OCI-LY7 (cell line): ENCODE data around the gene B4GALNT4. TPM values are rescaled to one million over a fixed set of nuclear protein-coding genes. Genes with fewer than 3 reads are reported as not detected.
"Not testable (repeated sequence)": the region's sequence is repeated elsewhere in the genome, so short reads cannot be mapped to it uniquely, and the experiment has no call there.

Experiments
- Bru-seq: library from RNA; stranded (reverse); fragments of 400-500 nt; gene quantifications from one replicate; lab custom pipeline; 2021; lab: Mats Ljungman, UMichigan
- BruChase-seq, 2 experiments: library from RNA; stranded (reverse); fragments of 400-500 nt; gene quantifications; one replicate each; lab custom pipeline; 2021; lab: Mats Ljungman, UMichigan
- BruUV-seq: library from RNA; stranded (reverse); fragments of 400-500 nt; replicated peaks from 2 replicates; lab custom pipeline; 2021; lab: Mats Ljungman, UMichigan
- CTCF ChIA-PET: fragments of 300-600 bp; sonication (Branson Sonifier 250); formaldehyde crosslinking; loops from one replicate; lab custom pipeline; 2022; ENCODE audit warnings: antibody characterized with exemption; ENCODE audit not compliant: unreplicated experiment; lab: Charles Lee
- POLR2A ChIA-PET: fragments of 300-600 bp; sonication (Branson Sonifier 250); formaldehyde crosslinking; loops from one replicate; lab custom pipeline; 2022; ENCODE audit warnings: antibody characterized with exemption; lab: Charles Lee
- DNase-seq: peaks from one replicate; pipeline ENCODE4 v3.0.0-alpha.2; 2015; ENCODE audit warnings: low spot score
- H2AFZ ChIP-seq: fragments of 200-600 bp; sonication (generic), shearing (Covaris generic); 2 replicates; pipeline ENCODE4 v1.6.1; 2014; ENCODE audit warnings: mild to moderate bottlenecking, antibody characterized with exemption, low read length, moderate library complexity
- H3K27ac ChIP-seq: fragments of 200-600 bp; sonication (generic); 2 replicates; pipeline ENCODE4 v1.5.1; 2014; ENCODE audit warnings: mixed run types, low read depth, mild to moderate bottlenecking, moderate library complexity, low read length, inconsistent platforms; ENCODE audit not compliant: poor library complexity, severe bottlenecking
- H3K36me3 ChIP-seq: fragments of 200-600 bp; sonication (generic); 2 replicates; pipeline ENCODE4 v1.6.1; 2014; ENCODE audit warnings: mild to moderate bottlenecking, antibody characterized with exemption, low read length, moderate library complexity, mixed read lengths; ENCODE audit not compliant: insufficient read depth
- H3K4me1 ChIP-seq: fragments of 200-600 bp; sonication (generic); 2 replicates; pipeline ENCODE4 v1.5.1; 2014; ENCODE audit warnings: mild to moderate bottlenecking, low read length; ENCODE audit not compliant: insufficient read depth, poor library complexity, severe bottlenecking
- H3K4me2 ChIP-seq: fragments of 200-600 bp; sonication (generic); 2 replicates; pipeline ENCODE4 v1.6.1; 2014; ENCODE audit warnings: mild to moderate bottlenecking, low read length
- H3K4me3 ChIP-seq: fragments of 200-600 bp; sonication (generic); 2 replicates; pipeline ENCODE4 v1.5.1; 2014; ENCODE audit warnings: mild to moderate bottlenecking, low read depth, low read length; ENCODE audit not compliant: poor library complexity, severe bottlenecking
- H3K79me2 ChIP-seq: fragments of 200-600 bp; sonication (generic); 2 replicates; pipeline ENCODE4 v1.6.1; 2016; ENCODE audit warnings: low read depth, mild to moderate bottlenecking, low read length, moderate library complexity, mixed read lengths; ENCODE audit not compliant: insufficient read depth
- H3K9me2 ChIP-seq: fragments of 200-600 bp; sonication (generic); 2 replicates; pipeline ENCODE4 v1.6.1; 2016; ENCODE audit warnings: mild to moderate bottlenecking, low read length, mixed read lengths; ENCODE audit not compliant: insufficient read depth
- H3K9me3 ChIP-seq: fragments of 200-600 bp; sonication (generic); 2 replicates; pipeline ENCODE4 v1.6.1; 2014; ENCODE audit warnings: mild to moderate bottlenecking, mixed run types, low read length, mixed read lengths
- H4K20me1 ChIP-seq: fragments of 200-600 bp; sonication (generic); 2 replicates; pipeline ENCODE4 v1.6.1; 2014; ENCODE audit warnings: mild to moderate bottlenecking, antibody characterized with exemption, low read length, moderate library complexity, mixed read lengths; ENCODE audit not compliant: insufficient read depth
- CTCF ChIP-seq: fragments of 200-600 bp; sonication (generic); conservative IDR thresholded peaks from 2 replicates; pipeline ENCODE4 v1.5.1; 2014; ENCODE audit warnings: mild to moderate bottlenecking, antibody characterized with exemption, low read length, moderate library complexity, mixed read lengths
- EZH2phosphoT487 ChIP-seq: fragments of 200-600 bp; sonication (generic); IDR thresholded peaks from 2 replicates; pipeline ENCODE4 v1.6.1; 2018; ENCODE audit warnings: low read depth, borderline replicate concordance, mild to moderate bottlenecking, mixed run types, antibody characterized with exemption, low read length, moderate library complexity, mixed read lengths
- intact Hi-C: fragments of 100-400 bp; cut with micrococcal nuclease; formaldehyde crosslinking; loops from one replicate; pipeline ENCODE4 v1.10.0; 2022; ENCODE audit not compliant: unreplicated experiment
- long read RNA-seq: library from polyadenylated mRNA; stranded (forward); transcript quantifications from one replicate; pipeline ENCODE4 v2.0.0, GENCODE V29; 2022
- total RNA-seq, 2 experiments: library from RNA; depleted of rRNA in 1 of 2; stranded (reverse); fragments of >200 nt in 1 of 2; shearing (Covaris generic) in 1 of 2; gene quantifications; 2 replicates each; pipeline ENCODE4 v1.2.3, GENCODE V29; 2014 to 2022

Gene B4GALNT4
- total RNA-seq (2014; rRNA removed; shearing (Covaris generic)) (not detected in 2 replicates), total RNA-seq (2022) (not detected in 2 replicates), Bru-seq, nascent RNA (not detected), BruChase-seq, experiment 1, labeled RNA remaining after a 6-hour chase (percentile 12 among the genes with signal in this experiment), BruChase-seq, experiment 2, labeled RNA remaining after a 2-hour chase (not detected)
- long read RNA-seq = 0 reads

- CTCF ChIA-PET = no interaction called here
- H3K4me2 ChIP-seq = no peak within 1 kb of the TSS
These were observed at the start of gene B4GALNT4 for GRCh38 chr11:369336-370018. Gene B4GALNT4, plus strand, starts transcription at chr11:369499. Its CDS starts 305 bp downstream, at chr11:369804.

GRCh38 chr11:319888-320273 is 49.4 kb upstream of the B4GALNT4 start:
- CTCF ChIA-PET, H3K4me3 ChIP-seq, H3K36me3 ChIP-seq, intact Hi-C loops, H3K4me1 ChIP-seq, H2AFZ ChIP-seq, H3K9me3 ChIP-seq, H3K79me2 ChIP-seq, POLR2A ChIA-PET, BruUV-seq, DNase-seq, H3K9me2 ChIP-seq, H3K4me2 ChIP-seq, H4K20me1 ChIP-seq, H3K27ac ChIP-seq: not testable (repeated sequence)

More at GRCh38 chr11:369336-370018, at the start of gene B4GALNT4:
- intact Hi-C loops = no loop called here
- Histone ChIP-seq H3K4me3 (no peak within 1 kb of the TSS), H2AFZ (no peak within 1 kb of the TSS), H3K79me2 (no peaks in the 10 kb centered on the region), H3K9me2 (no peaks in the 10 kb centered on the region), H3K27ac (no peak within 1 kb of the TSS), H4K20me1 (no peaks in the 10 kb centered on the region), H3K36me3 (no peaks in the 10 kb centered on the region), H3K9me3 (no peaks in the 10 kb centered on the region), H3K4me1 (no peaks in the 10 kb centered on the region)
- no peak for TF ChIP-seq EZH2phosphoT487
- no peak for TF ChIP-seq CTCF
- no TSS peak for BruUV-seq
- DNase-seq = no peak
- POLR2A ChIA-PET = no interaction called here

GRCh38 chr11:324156-324555 is 45.1 kb upstream of the B4GALNT4 start:
- no TSS peak for BruUV-seq
- no peak overlapping the region for H2AFZ ChIP-seq
- POLR2A ChIA-PET = interaction anchor here (0.9 to 1.6 kb wide), 2 partner anchors 12 to 16 kb away, joined by 3 to 5 read pairs; no protein-coding TSS in a partner anchor
- H3K9me2 ChIP-seq = no peaks in the 10 kb centered on the region
- no peak overlapping the region for H3K4me3 ChIP-seq
- H3K36me3 ChIP-seq = no peaks in the 10 kb centered on the region
- CTCF ChIA-PET = no interaction called here
- H3K9me3 ChIP-seq = no peaks in the 10 kb centered on the region
- no peak for TF ChIP-seq CTCF
- no peak for TF ChIP-seq EZH2phosphoT487
- no peak overlapping the region for H3K27ac ChIP-seq
- DNase-seq = no peak
- H3K79me2 ChIP-seq = no peaks in the 10 kb centered on the region
- no peak overlapping the region for H3K4me2 ChIP-seq
- peaks cover 32% of the 10 kb centered on the region for H3K4me1 ChIP-seq
- H4K20me1 ChIP-seq = no peaks in the 10 kb centered on the region
- intact Hi-C loops = no loop called here

GRCh38 chr11:324593-325517 is 44.4 kb upstream of the B4GALNT4 start:
- POLR2A ChIA-PET = interaction anchor here (0.9 to 1.6 kb wide), 2 partner anchors 13 to 15 kb away, joined by 3 to 5 read pairs; no protein-coding TSS in a partner anchor
- DNase-seq, H3K4me2 ChIP-seq, H3K4me3 ChIP-seq, BruUV-seq, H3K9me3 ChIP-seq, H4K20me1 ChIP-seq, H3K9me2 ChIP-seq, H3K27ac ChIP-seq, intact Hi-C loops, H3K79me2 ChIP-seq, CTCF ChIA-PET, H3K36me3 ChIP-seq, H2AFZ ChIP-seq: not testable (repeated sequence)
- H3K4me1 ChIP-seq = peaks cover 39% of the 10 kb centered on the region
